CD4-positive, alpha-beta memory T cell (primary cell): ENCODE results near the gene SLK. TPM values are rescaled to one million over a fixed set of nuclear protein-coding genes. Genes with fewer than 3 reads are reported as not detected.

Source experiments
- CTCF ChIA-PET: fragments of 350-600 bp; sonication (Branson Sonifier 250); formaldehyde crosslinking; loops from one replicate; lab custom pipeline; 2021; ENCODE audit warnings: inconsistent platforms; ENCODE audit not compliant: partially characterized antibody; lab: Charles Lee
- POLR2A ChIA-PET: fragments of 350-600 bp; sonication (Branson Sonifier 250); formaldehyde crosslinking; loops from one replicate; lab custom pipeline; 2021; ENCODE audit not compliant: partially characterized antibody; lab: Charles Lee
- DNase-seq, 5 donors: peaks; one replicate each; pipeline versions ENCODE4 v3.0.0 to v3.0.0-alpha.2; 2020 to 2022; ENCODE audit warnings: mixed read lengths in 1 of 5
- H3K27ac ChIP-seq: one replicate; pipeline ENCODE4 v1.7.0; 2013; ENCODE audit warnings: low read depth, low read length
- H3K27me3 ChIP-seq: 2 replicates; pipeline ENCODE4 v1.7.0; 2013; ENCODE audit warnings: mild to moderate bottlenecking, low read length, moderate library complexity; ENCODE audit not compliant: insufficient read depth
- H3K36me3 ChIP-seq: 2 replicates; pipeline ENCODE4 v1.7.0; 2013; ENCODE audit warnings: mild to moderate bottlenecking, low read length, moderate library complexity; ENCODE audit not compliant: insufficient read depth
- H3K4me1 ChIP-seq: 2 replicates; pipeline ENCODE4 v1.7.0; 2013; ENCODE audit warnings: mild to moderate bottlenecking, low read length, moderate library complexity; ENCODE audit not compliant: insufficient read depth
- H3K4me3 ChIP-seq, 2 donors: one replicate each; pipeline ENCODE4 v1.7.0; 2013; ENCODE audit warnings: low read length in 2 of 2, mild to moderate bottlenecking in 1 of 2
- H3K9me3 ChIP-seq, 2 donors: one replicate each; pipeline ENCODE4 v1.7.0; 2013; ENCODE audit warnings: low read length in 2 of 2, control low read depth in 1 of 2; ENCODE audit not compliant: control insufficient read depth in 1 of 2
- H3K27ac Mint-ChIP-seq, 7 donors: one replicate each; pipeline ENCODE4 v1.8.0; 2020 to 2021; ENCODE audit warnings: mixed read lengths in 7 of 7, mild to moderate bottlenecking in 6 of 7, inconsistent platforms in 3 of 7, moderate library complexity in 3 of 7
- H3K27me3 Mint-ChIP-seq, 2 donors: one replicate each; pipeline ENCODE4 v1.8.0; 2020 to 2021; ENCODE audit warnings: mixed read lengths in 2 of 2
- H3K36me3 Mint-ChIP-seq, 2 donors: one replicate each; pipeline ENCODE4 v1.8.0; 2020 to 2021; ENCODE audit warnings: mixed read lengths in 2 of 2, inconsistent platforms in 1 of 2, mild to moderate bottlenecking in 1 of 2
- H3K4me1 Mint-ChIP-seq, 4 donors: one replicate each; pipeline ENCODE4 v1.8.0; 2020 to 2021; ENCODE audit warnings: mixed read lengths in 4 of 4, mild to moderate bottlenecking in 1 of 4
- H3K4me3 Mint-ChIP-seq, 8 donors: one replicate each; pipeline ENCODE4 v1.8.0; 2020 to 2021; ENCODE audit warnings: mixed read lengths in 8 of 8, mild to moderate bottlenecking in 7 of 8, moderate library complexity in 6 of 8, inconsistent platforms in 3 of 8
- H3K9me3 Mint-ChIP-seq, 8 donors: one replicate each; pipeline ENCODE4 v1.8.0; 2020 to 2021; ENCODE audit warnings: mixed read lengths in 8 of 8, mild to moderate bottlenecking in 5 of 8, inconsistent platforms in 3 of 8, moderate library complexity in 1 of 8
- intact Hi-C: fragments of 100-400 bp; cut with micrococcal nuclease; formaldehyde crosslinking; loops from one replicate; pipeline ENCODE4 v1.15.1; 2023
- polyA plus RNA-seq, 2 donors: library from polyadenylated mRNA; unstranded; fragments of 300-500 nt; fragmentation: Illumina TruSeq; gene quantifications; one replicate each; pipeline ENCODE4 v1.2.3, GENCODE V29; 2021
- total RNA-seq, 2 experiments: library from RNA; stranded (reverse); gene quantifications; one replicate each; pipeline ENCODE4 v1.2.3, GENCODE V29; 2021

Gene SLK
- total and polyA plus RNA-seq, 4 experiments from 2014 or later = 1.6 to 31.1 (median 22.6) TPM

- H3K9me3 Mint-ChIP-seq = no peaks in the 10 kb centered on the region
- H3K4me3 ChIP-seq = no peak overlapping the region
- H3K36me3 Mint-ChIP-seq = peaks cover 12 to 49% of the 10 kb centered on the region in 2 donors
- H3K36me3 ChIP-seq = peaks cover 11% of the 10 kb centered on the region
- H3K27ac Mint-ChIP-seq = peak overlapping the region in 1 of 7 donors; percentile 9
- DNase-seq = no peak
- H3K4me1 ChIP-seq = no peaks in the 10 kb centered on the region
- peaks cover 0 to 3% (median 0%) of the 10 kb centered on the region in 4 donors for H3K4me1 Mint-ChIP-seq
- intact Hi-C loops = no loop called here
- H3K27me3 ChIP-seq = no peaks in the 10 kb centered on the region
- H3K27me3 Mint-ChIP-seq = no peaks in the 10 kb centered on the region
- ChIA-PET CTCF (interaction anchor here (0.7 to 1.1 kb wide), 2 partner anchors 15 to 409 kb away, joined by 3 read pairs; no protein-coding TSS in a partner anchor), POLR2A (no interaction called here)
- no peaks in the 10 kb centered on the region for H3K9me3 ChIP-seq
- H3K4me3 Mint-ChIP-seq = no peak overlapping the region
- H3K27ac ChIP-seq = no peak overlapping the region
These were observed 46.5 kb downstream of the SLK start for GRCh38 chr10:104013489-104013888.

- Mint-ChIP-seq H3K27me3 (no peaks in the 10 kb centered on the region), H3K36me3 (peaks cover 16 to 53% of the 10 kb centered on the region in 2 donors)
These were observed 47.2 kb downstream of the SLK start for GRCh38 chr10:104014176-104014575.

GRCh38 chr10:104016661-104017060, 49.7 kb downstream of the SLK start:
- Mint-ChIP-seq H3K27me3 (no peaks in the 10 kb centered on the region), H3K27ac (no peak overlapping the region), H3K4me1 (peaks cover 0 to 2% (median 0%) of the 10 kb centered on the region in 4 donors), H3K4me3 (no peak overlapping the region), H3K9me3 (no peaks in the 10 kb centered on the region), H3K36me3 (peaks cover 36 to 62% of the 10 kb centered on the region in 2 donors)
- no peaks in the 10 kb centered on the region for H3K9me3 ChIP-seq
- no peak overlapping the region for H3K27ac ChIP-seq
- DNase-seq = no peak
- H3K27me3 ChIP-seq = no peaks in the 10 kb centered on the region
- no peak overlapping the region for H3K4me3 ChIP-seq
- intact Hi-C loops = no loop called here
- ChIA-PET POLR2A (no interaction called here), CTCF (interaction anchor here (0.9 kb wide), 1 partner anchor 11 kb away, joined by 3 read pairs; no protein-coding TSS in a partner anchor)
- peaks cover 41% of the 10 kb centered on the region for H3K36me3 ChIP-seq
- no peaks in the 10 kb centered on the region for H3K4me1 ChIP-seq

More at GRCh38 chr10:104014176-104014575, 47.2 kb downstream of the SLK start:
- ChIA-PET POLR2A (no interaction called here), CTCF (interaction anchor here (0.6 to 1.8 kb wide), 3 partner anchors 23 to 410 kb away, joined by 3 to 7 read pairs (median 4); no protein-coding TSS in a partner anchor)
- Mint-ChIP-seq H3K4me3 (no peak overlapping the region), H3K27ac (no peak overlapping the region), H3K4me1 (peaks cover 0 to 3% (median 0%) of the 10 kb centered on the region in 4 donors), H3K9me3 (no peaks in the 10 kb centered on the region)
- Histone ChIP-seq H3K36me3 (peaks cover 18% of the 10 kb centered on the region), H3K27ac (no peak overlapping the region), H3K4me1 (no peaks in the 10 kb centered on the region), H3K9me3 (no peaks in the 10 kb centered on the region), H3K4me3 (no peak overlapping the region), H3K27me3 (no peaks in the 10 kb centered on the region)
- intact Hi-C loops = no loop called here
- no peak for DNase-seq

- POLR2A ChIA-PET = interaction anchor here (0.7 to 0.8 kb wide), 2 partner anchors 8 to 103 kb away, joined by 3 to 4 read pairs; partner anchors contain the start of gene SFR1
- DNase-seq = no peak
- CTCF ChIA-PET = interaction anchor here (0.8 to 1.8 kb wide), 7 partner anchors 8 to 256 kb away, joined by 3 to 6 read pairs (median 4); no protein-coding TSS in a partner anchor
- no peaks in the 10 kb centered on the region for H3K4me1 ChIP-seq
- H3K4me3 Mint-ChIP-seq = no peak overlapping the region
- peaks cover 52% of the 10 kb centered on the region for H3K36me3 ChIP-seq
- H3K9me3 ChIP-seq = no peaks in the 10 kb centered on the region
- peaks cover 44 to 67% of the 10 kb centered on the region in 2 donors for H3K36me3 Mint-ChIP-seq
- H3K27ac ChIP-seq = no peak overlapping the region
- H3K4me3 ChIP-seq = no peak overlapping the region
- intact Hi-C loops = no loop called here
- H3K4me1 Mint-ChIP-seq = peaks cover 0 to 10% (median under 1%) of the 10 kb centered on the region in 4 donors
- no peaks in the 10 kb centered on the region for H3K27me3 ChIP-seq
- no peaks in the 10 kb centered on the region for H3K9me3 Mint-ChIP-seq
- no peak overlapping the region for H3K27ac Mint-ChIP-seq
- H3K27me3 Mint-ChIP-seq = no peaks in the 10 kb centered on the region
These were observed 51.5 kb downstream of the SLK start for GRCh38 chr10:104018471-104018870.

- Mint-ChIP-seq H3K27me3 (no peaks in the 10 kb centered on the region), H3K4me1 (peaks cover 0 to 8% (median 4%) of the 10 kb centered on the region in 4 donors), H3K4me3 (no peak overlapping the region), H3K9me3 (no peaks in the 10 kb centered on the region), H3K27ac (peak overlapping the region in 1 of 7 donors; percentile 31), H3K36me3 (peaks cover 56 to 73% of the 10 kb centered on the region in 2 donors)
- CTCF ChIA-PET = interaction anchor here (1.8 kb wide), 1 partner anchor 132 kb away, joined by 6 read pairs; no protein-coding TSS in a partner anchor
- no peaks in the 10 kb centered on the region for H3K27me3 ChIP-seq
- no peak for DNase-seq
- POLR2A ChIA-PET = no interaction called here
- no peaks in the 10 kb centered on the region for H3K9me3 ChIP-seq
- no peaks in the 10 kb centered on the region for H3K4me1 ChIP-seq
- H3K27ac ChIP-seq = no peak overlapping the region
- H3K36me3 ChIP-seq = peaks cover 67% of the 10 kb centered on the region
- H3K4me3 ChIP-seq = no peak overlapping the region
- intact Hi-C loops = loop anchor here (10.0 kb wide), 1 partner anchor 185 kb away; no protein-coding TSS in a partner anchor
These were observed 53.1 kb downstream of the SLK start for GRCh38 chr10:104020020-104020419.

GRCh38 chr10:104021246-104021645, 54.3 kb downstream of the SLK start:
- ChIA-PET POLR2A (interaction anchor here (0.5 kb wide), 1 partner anchor 127 kb away, joined by 4 read pairs; no protein-coding TSS in a partner anchor), CTCF (interaction anchor here (1.0 to 1.8 kb wide), 2 partner anchors 62 to 133 kb away, joined by 3 to 6 read pairs; no protein-coding TSS in a partner anchor)
- peak overlapping the region in 1 of 7 donors; percentile 8 for H3K27ac Mint-ChIP-seq
- H3K27me3 ChIP-seq = no peaks in the 10 kb centered on the region
- no peaks in the 10 kb centered on the region for H3K27me3 Mint-ChIP-seq
- peaks cover 77% of the 10 kb centered on the region for H3K36me3 ChIP-seq
- H3K4me1 ChIP-seq = no peaks in the 10 kb centered on the region
- H3K36me3 Mint-ChIP-seq = peaks cover 60 to 78% of the 10 kb centered on the region in 2 donors
- no peak overlapping the region for H3K4me3 ChIP-seq
- H3K9me3 Mint-ChIP-seq = no peaks in the 10 kb centered on the region
- H3K27ac ChIP-seq = no peak overlapping the region
- intact Hi-C loops = loop anchor here (10.0 kb wide), 1 partner anchor 184 kb away; no protein-coding TSS in a partner anchor
- H3K9me3 ChIP-seq = no peaks in the 10 kb centered on the region
- peaks cover 0 to 8% (median 4%) of the 10 kb centered on the region in 4 donors for H3K4me1 Mint-ChIP-seq
- no peak overlapping the region for H3K4me3 Mint-ChIP-seq
- DNase-seq = no peak

GRCh38 chr10:104022026-104022425, 55.1 kb downstream of the SLK start:
- H3K9me3 ChIP-seq = no peaks in the 10 kb centered on the region
- H3K9me3 Mint-ChIP-seq = no peaks in the 10 kb centered on the region
- ChIA-PET POLR2A (no interaction called here), CTCF (interaction anchor here (1.8 kb wide), 1 partner anchor 134 kb away, joined by 6 read pairs; no protein-coding TSS in a partner anchor)
- peaks cover 0 to 8% (median 4%) of the 10 kb centered on the region in 4 donors for H3K4me1 Mint-ChIP-seq
- H3K27me3 Mint-ChIP-seq = no peaks in the 10 kb centered on the region
- no peaks in the 10 kb centered on the region for H3K27me3 ChIP-seq
- H3K27ac Mint-ChIP-seq = peak overlapping the region in 3 of 7 donors; percentile 5 to 61 (median 54)
- H3K4me1 ChIP-seq = no peaks in the 10 kb centered on the region
- intact Hi-C loops = loop anchor here (10.0 kb wide), 1 partner anchor 183 kb away; no protein-coding TSS in a partner anchor
- H3K27ac ChIP-seq = no peak overlapping the region
- H3K36me3 ChIP-seq = peaks cover 77% of the 10 kb centered on the region
- no peak overlapping the region for H3K4me3 ChIP-seq
- no peak overlapping the region for H3K4me3 Mint-ChIP-seq
- DNase-seq = no peak
- peaks cover 60 to 74% of the 10 kb centered on the region in 2 donors for H3K36me3 Mint-ChIP-seq
